ENCODE results near the gene SDF4. TPM values are rescaled to one million over a fixed set of nuclear protein-coding genes. Genes with fewer than 3 reads are reported as not detected.
A peak's percentile ranks its signal among the peaks of the same experiment; 100 is the strongest.

Gene SDF4, protein sequence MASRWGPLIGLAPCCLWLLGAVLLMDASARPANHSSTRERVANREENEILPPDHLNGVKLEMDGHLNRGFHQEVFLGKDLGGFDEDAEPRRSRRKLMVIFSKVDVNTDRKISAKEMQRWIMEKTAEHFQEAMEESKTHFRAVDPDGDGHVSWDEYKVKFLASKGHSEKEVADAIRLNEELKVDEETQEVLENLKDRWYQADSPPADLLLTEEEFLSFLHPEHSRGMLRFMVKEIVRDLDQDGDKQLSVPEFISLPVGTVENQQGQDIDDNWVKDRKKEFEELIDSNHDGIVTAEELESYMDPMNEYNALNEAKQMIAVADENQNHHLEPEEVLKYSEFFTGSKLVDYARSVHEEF
- total RNA-seq: 100 to 1,000 TPM; 202 to 325 TPM

DNA sequence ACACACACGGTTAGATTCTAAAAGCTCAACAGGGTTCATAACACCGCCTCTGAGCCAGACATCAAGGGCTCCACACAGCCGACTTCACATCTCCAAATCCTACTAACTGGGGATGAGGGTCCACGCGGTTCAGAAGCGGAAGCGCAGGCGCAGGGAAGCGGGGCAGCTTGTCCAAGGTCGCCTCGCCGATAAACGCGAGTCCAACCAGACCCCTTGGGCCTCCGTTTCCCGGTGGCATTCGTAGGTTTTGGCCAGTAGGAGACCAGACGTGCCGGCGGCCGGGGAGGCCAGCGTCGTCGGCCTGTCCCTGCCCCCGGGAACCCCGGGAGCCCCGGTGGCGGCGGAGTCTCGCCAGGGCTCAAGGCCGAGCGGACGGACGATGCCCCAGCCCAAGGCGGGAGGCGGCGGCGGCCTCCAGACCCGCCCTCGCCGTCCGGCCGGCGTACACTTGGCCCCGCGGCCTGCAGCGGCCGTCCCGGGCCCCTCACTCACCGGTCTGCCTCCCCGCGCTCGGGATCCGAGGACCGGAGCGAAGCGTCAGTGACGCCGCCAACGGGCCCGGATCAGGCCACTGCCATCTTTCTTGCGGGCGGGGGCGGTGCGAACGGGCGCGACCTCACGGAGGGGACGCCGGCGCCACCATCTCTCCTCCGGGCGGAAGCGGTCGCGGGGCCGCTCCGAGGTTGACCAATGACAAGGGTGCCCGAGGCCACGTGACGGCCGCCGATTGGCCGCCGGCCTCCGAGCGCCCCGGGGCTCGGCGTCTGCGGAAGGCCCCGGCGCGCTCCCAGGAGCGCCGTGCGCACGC lies at the start of gene SDF4:
TSS of gene SDF4 (minus strand) at position 602 of the 808 bp plus-strand sequence. CDS start 3,229 bp downstream, outside the sequence.
- intact Hi-C loops (cut with DNase I): no loop called here

DNA sequence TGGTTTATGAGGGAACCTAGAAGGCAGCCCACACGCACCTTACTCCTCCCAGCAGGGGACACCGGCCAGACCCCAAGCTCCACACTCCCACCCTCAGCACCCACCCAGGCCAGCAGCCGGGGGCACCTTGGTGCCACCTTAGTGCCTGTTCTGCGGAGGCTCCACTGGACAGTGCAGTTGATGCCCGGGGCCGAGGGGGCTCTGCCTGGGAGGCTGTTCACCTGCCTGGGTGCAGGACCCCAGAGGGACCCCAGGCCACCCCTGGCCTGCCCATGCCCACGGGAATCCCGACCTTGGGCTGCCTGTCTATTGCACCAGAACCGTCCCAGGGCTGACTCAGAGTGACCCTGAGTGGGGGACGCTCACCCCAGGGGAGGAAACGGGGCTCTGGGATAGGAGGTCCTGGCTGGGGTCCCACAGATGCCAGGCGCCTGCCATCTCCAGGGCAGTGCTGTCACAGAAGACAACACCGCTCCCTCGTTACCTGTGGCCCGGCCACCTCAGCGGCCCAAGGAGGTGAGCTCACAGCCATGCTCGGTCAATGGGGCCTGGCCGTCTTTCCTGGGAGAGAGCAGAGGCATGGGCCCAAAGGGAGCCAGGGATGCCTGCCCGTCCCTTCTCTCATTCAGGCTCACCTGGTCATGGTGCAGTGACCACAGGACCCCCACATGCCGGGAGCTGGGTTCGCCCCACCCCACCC lies 49.1 kb upstream of the SDF4 start:
- intact Hi-C loops (cut with DNase I): no loop called here
- Histone ChIP-seq H3K4me1 (peaks cover 13% of the 10 kb centered on the region), H3K27me3 (peaks cover 5% of the 10 kb centered on the region), H3K4me3 (no peak overlapping the region), H3K27ac (no peak overlapping the region), H3K9me3 (no peaks in the 10 kb centered on the region), H3K9ac (ENCODE audit: low read depth in 2 of 2, low read length in 2 of 2) (peak overlapping the region in 1 of 2 donors; percentile 38), H3K36me3 (no peaks in the 10 kb centered on the region)
- no peak for DNase-seq
- TF ChIP-seq, protein P1, sequence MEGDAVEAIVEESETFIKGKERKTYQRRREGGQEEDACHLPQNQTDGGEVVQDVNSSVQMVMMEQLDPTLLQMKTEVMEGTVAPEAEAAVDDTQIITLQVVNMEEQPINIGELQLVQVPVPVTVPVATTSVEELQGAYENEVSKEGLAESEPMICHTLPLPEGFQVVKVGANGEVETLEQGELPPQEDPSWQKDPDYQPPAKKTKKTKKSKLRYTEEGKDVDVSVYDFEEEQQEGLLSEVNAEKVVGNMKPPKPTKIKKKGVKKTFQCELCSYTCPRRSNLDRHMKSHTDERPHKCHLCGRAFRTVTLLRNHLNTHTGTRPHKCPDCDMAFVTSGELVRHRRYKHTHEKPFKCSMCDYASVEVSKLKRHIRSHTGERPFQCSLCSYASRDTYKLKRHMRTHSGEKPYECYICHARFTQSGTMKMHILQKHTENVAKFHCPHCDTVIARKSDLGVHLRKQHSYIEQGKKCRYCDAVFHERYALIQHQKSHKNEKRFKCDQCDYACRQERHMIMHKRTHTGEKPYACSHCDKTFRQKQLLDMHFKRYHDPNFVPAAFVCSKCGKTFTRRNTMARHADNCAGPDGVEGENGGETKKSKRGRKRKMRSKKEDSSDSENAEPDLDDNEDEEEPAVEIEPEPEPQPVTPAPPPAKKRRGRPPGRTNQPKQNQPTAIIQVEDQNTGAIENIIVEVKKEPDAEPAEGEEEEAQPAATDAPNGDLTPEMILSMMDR (IDR thresholded peaks at IDR 0.05): no peak

More for the DNA sequence above, at the start of gene SDF4:
- Histone ChIP-seq H3K27me3 (no peaks in the 10 kb centered on the region), H3K9ac (ENCODE audit: low read depth in 2 of 2, low read length in 2 of 2) (peak within 1 kb of the TSS; percentile 99 to 100), H3K9me3 (no peaks in the 10 kb centered on the region), H3K4me3 (peak within 1 kb of the TSS; percentile 93), H3K27ac (peak within 1 kb of the TSS; percentile 90), H3K36me3 (peaks cover 10% of the 10 kb centered on the region), H3K4me1 (peaks cover 14% of the 10 kb centered on the region)
- DNase-seq: peak; percentile 96
- TF ChIP-seq, protein P1 (IDR thresholded peaks at IDR 0.05): no peak

DNA sequence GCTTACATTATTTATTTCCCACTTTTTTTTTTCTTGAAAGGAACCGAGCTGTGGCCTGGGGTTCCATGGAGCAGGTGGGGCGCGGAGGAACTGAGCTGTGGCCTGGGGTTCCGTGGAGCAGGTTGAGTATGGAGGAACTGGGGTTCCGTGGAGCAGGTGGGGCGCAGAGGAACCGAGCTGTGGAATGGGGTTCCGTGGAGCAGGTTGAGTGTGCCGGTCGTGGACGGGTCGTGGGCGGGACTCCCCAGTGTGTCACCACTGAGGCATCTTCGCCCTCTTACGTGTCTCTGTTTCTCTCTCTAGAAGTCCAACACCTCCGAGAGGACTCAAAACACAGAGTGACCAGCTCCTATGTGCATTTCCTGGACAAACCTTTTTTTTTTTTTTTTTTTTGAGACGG lies 47.2 kb upstream of the SDF4 start:
- DNase-seq: no peak
- TF ChIP-seq, protein P1 (IDR thresholded peaks at IDR 0.05): no peak
- H3K27me3 ChIP-seq: no peaks in the 10 kb centered on the region
- no peaks in the 10 kb centered on the region for H3K36me3 ChIP-seq
- H3K9ac ChIP-seq (ENCODE audit: low read depth in 2 of 2, low read length in 2 of 2): no peak overlapping the region
- H3K4me3 ChIP-seq: no peak overlapping the region
- peaks cover 6% of the 10 kb centered on the region for H3K4me1 ChIP-seq
- intact Hi-C loops (cut with DNase I): no loop called here
- H3K9me3 ChIP-seq: no peaks in the 10 kb centered on the region
- no peak overlapping the region for H3K27ac ChIP-seq

DNA sequence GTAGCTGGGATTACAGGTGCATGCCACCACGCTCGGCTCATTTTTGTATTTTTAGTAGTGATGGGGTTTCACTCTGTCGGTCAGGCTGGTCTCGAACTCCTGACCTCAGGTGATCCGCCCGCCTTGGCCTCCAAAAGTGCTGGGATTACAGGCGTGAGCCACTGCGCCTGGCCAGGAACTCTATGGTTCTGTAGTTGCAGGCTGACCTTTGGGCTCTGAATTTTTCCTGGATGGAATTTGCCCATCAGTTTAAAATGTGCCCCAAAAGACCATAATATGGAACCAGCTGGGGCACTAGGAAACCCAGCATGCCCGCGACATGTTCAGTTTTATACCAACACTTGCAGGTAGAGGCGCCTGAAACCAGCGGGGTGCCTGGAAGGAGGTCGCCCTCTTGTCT lies 46.8 kb upstream of the SDF4 start:
- intact Hi-C loops (cut with DNase I): no loop called here
- Histone ChIP-seq H3K9me3 (no peaks in the 10 kb centered on the region), H3K27ac (no peak overlapping the region), H3K4me3 (no peak overlapping the region), H3K36me3 (no peaks in the 10 kb centered on the region), H3K27me3 (no peaks in the 10 kb centered on the region), H3K9ac (ENCODE audit: low read depth in 2 of 2, low read length in 2 of 2) (no peak overlapping the region), H3K4me1 (peaks cover 6% of the 10 kb centered on the region)
- no peak for DNase-seq
- TF ChIP-seq, protein P1 (IDR thresholded peaks at IDR 0.05): no peak

DNA sequence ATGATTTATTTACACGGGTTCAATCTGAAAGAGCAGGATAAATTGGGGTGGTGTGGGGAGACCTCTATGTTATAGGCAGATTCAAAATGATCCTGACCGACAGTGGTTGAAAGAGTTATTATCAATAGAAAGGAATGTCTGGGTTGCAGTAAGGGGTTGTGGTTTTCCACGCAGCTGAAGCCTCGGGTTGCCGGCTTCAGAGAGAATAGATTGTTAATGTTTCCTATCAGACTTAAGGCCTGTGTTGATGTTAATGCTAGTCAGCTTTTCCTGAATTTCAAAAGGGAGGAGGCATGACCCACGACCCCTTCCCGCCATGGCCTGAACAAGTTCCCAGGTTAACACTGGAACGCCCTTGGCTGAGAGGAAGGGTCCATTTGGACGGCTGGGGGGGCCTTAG lies 44.0 kb upstream of the SDF4 start:
- H3K27me3 ChIP-seq: no peaks in the 10 kb centered on the region
- no peak overlapping the region for H3K9ac ChIP-seq (ENCODE audit: low read depth in 2 of 2, low read length in 2 of 2)
- H3K36me3 ChIP-seq: no peaks in the 10 kb centered on the region
- H3K27ac ChIP-seq: no peak overlapping the region
- no peak for DNase-seq
- TF ChIP-seq, protein P1 (IDR thresholded peaks at IDR 0.05): no peak
- no peaks in the 10 kb centered on the region for H3K9me3 ChIP-seq
- no peak overlapping the region for H3K4me3 ChIP-seq
- peaks cover 15% of the 10 kb centered on the region for H3K4me1 ChIP-seq
- intact Hi-C loops (cut with DNase I): no loop called here
